SK-N-SH (cell line): ENCODE results near the gene CDC123.

Experiments
- CHD2 ChIP-seq: fragments of 150-350 bp; IDR thresholded peaks from 2 replicates; pipeline ENCODE4 v1.6.1; 2018; ENCODE audit warnings: low read length; ENCODE audit not compliant: partially characterized antibody
- EP300 ChIP-seq, 2 experiments: IDR thresholded peaks; 2 replicates each; pipeline versions ENCODE4 v1.4.0 to v1.6.1; 2012; ENCODE audit warnings: borderline replicate concordance in 1 of 2, low read depth in 1 of 2, low read length in 1 of 2
- GABPA ChIP-seq: IDR thresholded peaks from 2 replicates; pipeline ENCODE4 v1.4.0; 2012; ENCODE audit warnings: low read depth, mild to moderate bottlenecking
- JUND ChIP-seq: IDR thresholded peaks from 2 replicates; pipeline ENCODE4 v1.4.0; 2012
- POLR2AphosphoS5 ChIP-seq: IDR thresholded peaks from 2 replicates; pipeline ENCODE4 v1.6.1; 2012; ENCODE audit warnings: low read depth, low read length
- RAD21 ChIP-seq: IDR thresholded peaks from 2 replicates; pipeline ENCODE4 v1.6.1; 2012; ENCODE audit warnings: mild to moderate bottlenecking, low read length
- RFX5 ChIP-seq: IDR thresholded peaks from 2 replicates; pipeline ENCODE4 v1.6.1; 2012; ENCODE audit warnings: mild to moderate bottlenecking, improper control_type of control experiment, low read length
- SIN3A ChIP-seq: IDR thresholded peaks from 2 replicates; pipeline ENCODE4 v1.6.1; 2012; ENCODE audit warnings: low read depth, mild to moderate bottlenecking, low read length, moderate library complexity, borderline replicate concordance
- SMC3 ChIP-seq: IDR thresholded peaks from 2 replicates; pipeline ENCODE4 v1.6.1; 2012; ENCODE audit warnings: low read depth, low read length, improper control_type of control experiment
- YY1 ChIP-seq: IDR thresholded peaks from 2 replicates; pipeline ENCODE4 v1.4.0; 2012; ENCODE audit warnings: low read depth, mild to moderate bottlenecking
- TF ChIP-seq, protein P1 (sequence below): fragments of 200-600 bp; sonication (generic); IDR thresholded peaks from 2 replicates; pipeline ENCODE4 v1.6.1; 2017; ENCODE audit warnings: antibody characterized with exemption, mild to moderate bottlenecking, moderate library complexity
- TF ChIP-seq, protein P2 (sequence below): IDR thresholded peaks from 2 replicates; pipeline ENCODE4 v1.4.0; 2012; ENCODE audit warnings: low read depth
- TF ChIP-seq, protein P3 (sequence below): IDR thresholded peaks from 2 replicates; pipeline ENCODE4; 2012
- TF ChIP-seq, protein P4 (sequence below): fragments of 150-350 bp; IDR thresholded peaks from 2 replicates; pipeline ENCODE4 v1.6.1; 2016; ENCODE audit warnings: mild to moderate bottlenecking, low read depth, low read length

DNA sequence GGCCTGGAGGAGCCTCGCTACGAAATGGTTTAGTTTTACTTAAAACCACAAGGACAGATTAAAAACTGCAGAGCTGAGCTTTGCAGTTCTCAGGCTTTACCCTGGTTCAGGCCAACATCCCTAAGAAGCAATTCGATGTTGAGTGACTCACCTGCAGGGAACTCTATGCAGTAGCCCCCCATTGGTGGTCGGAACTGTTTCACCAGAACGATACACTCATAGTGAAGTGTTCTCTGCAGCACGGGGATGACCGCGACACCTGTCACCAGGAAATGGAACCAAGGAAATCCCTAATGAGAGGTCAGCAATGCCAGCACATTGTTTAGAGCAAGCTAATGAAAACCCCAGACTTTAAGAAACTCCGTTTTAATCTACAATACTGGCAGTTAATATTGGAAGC, 18.3 kb upstream of the CDC123 start:
- TF ChIP-seq, protein P1, sequence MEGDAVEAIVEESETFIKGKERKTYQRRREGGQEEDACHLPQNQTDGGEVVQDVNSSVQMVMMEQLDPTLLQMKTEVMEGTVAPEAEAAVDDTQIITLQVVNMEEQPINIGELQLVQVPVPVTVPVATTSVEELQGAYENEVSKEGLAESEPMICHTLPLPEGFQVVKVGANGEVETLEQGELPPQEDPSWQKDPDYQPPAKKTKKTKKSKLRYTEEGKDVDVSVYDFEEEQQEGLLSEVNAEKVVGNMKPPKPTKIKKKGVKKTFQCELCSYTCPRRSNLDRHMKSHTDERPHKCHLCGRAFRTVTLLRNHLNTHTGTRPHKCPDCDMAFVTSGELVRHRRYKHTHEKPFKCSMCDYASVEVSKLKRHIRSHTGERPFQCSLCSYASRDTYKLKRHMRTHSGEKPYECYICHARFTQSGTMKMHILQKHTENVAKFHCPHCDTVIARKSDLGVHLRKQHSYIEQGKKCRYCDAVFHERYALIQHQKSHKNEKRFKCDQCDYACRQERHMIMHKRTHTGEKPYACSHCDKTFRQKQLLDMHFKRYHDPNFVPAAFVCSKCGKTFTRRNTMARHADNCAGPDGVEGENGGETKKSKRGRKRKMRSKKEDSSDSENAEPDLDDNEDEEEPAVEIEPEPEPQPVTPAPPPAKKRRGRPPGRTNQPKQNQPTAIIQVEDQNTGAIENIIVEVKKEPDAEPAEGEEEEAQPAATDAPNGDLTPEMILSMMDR, result no peak
- no peak for TF ChIP-seq GABPA
- no peak for TF ChIP-seq SMC3
- TF ChIP-seq RFX5, result no peak
- TF ChIP-seq CHD2, result no peak
- TF ChIP-seq RAD21, result no peak
- TF ChIP-seq POLR2AphosphoS5, result no peak
- TF ChIP-seq, protein P2, sequence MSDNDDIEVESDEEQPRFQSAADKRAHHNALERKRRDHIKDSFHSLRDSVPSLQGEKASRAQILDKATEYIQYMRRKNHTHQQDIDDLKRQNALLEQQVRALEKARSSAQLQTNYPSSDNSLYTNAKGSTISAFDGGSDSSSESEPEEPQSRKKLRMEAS, result no peak
- no peak for TF ChIP-seq YY1
- no peak for TF ChIP-seq SIN3A
- TF ChIP-seq, protein P3, sequence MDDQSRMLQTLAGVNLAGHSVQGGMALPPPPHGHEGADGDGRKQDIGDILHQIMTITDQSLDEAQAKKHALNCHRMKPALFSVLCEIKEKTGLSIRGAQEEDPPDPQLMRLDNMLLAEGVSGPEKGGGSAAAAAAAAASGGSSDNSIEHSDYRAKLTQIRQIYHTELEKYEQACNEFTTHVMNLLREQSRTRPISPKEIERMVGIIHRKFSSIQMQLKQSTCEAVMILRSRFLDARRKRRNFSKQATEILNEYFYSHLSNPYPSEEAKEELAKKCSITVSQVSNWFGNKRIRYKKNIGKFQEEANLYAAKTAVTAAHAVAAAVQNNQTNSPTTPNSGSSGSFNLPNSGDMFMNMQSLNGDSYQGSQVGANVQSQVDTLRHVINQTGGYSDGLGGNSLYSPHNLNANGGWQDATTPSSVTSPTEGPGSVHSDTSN, result no peak
- no peak for TF ChIP-seq EP300 (IDR thresholded peaks at IDR 0.05; ENCODE audit: borderline replicate concordance in 1 of 2, low read depth in 1 of 2, low read length in 1 of 2)
- TF ChIP-seq, protein P4, sequence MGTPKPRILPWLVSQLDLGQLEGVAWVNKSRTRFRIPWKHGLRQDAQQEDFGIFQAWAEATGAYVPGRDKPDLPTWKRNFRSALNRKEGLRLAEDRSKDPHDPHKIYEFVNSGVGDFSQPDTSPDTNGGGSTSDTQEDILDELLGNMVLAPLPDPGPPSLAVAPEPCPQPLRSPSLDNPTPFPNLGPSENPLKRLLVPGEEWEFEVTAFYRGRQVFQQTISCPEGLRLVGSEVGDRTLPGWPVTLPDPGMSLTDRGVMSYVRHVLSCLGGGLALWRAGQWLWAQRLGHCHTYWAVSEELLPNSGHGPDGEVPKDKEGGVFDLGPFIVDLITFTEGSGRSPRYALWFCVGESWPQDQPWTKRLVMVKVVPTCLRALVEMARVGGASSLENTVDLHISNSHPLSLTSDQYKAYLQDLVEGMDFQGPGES, result no peak
- 0 out of 2 replicates have a peak, but pooled peaks have one; percentile 10 for TF ChIP-seq JUND
